NCI-H1048 (cell line): ENCODE results near the gene CFAP73.

ENCODE experiments used
- DNase-seq: peaks from one replicate; lab custom pipeline; 2025; lab: John Stamatoyannopoulos, UW

CFAP73 gene

GRCh38 chr12:113142173-113142885 lies 7.2 kb upstream of the CFAP73 start:
- DNase-seq, result no peak

- no peak for DNase-seq
Measured at GRCh38 chr12:113142886-113143332, 6.6 kb upstream of the CFAP73 start.

GRCh38 chr12:113143959-113144358 lies 5.6 kb upstream of the CFAP73 start:
- no peak for DNase-seq

- no peak for DNase-seq
Measured at GRCh38 chr12:113144806-113145205, 4.7 kb upstream of the CFAP73 start.

GRCh38 chr12:113145720-113146551 lies 3.6 kb upstream of the CFAP73 start:
- DNase-seq, result no peak

GRCh38 chr12:113146999-113147398 lies 2.5 kb upstream of the CFAP73 start:
- no peak for DNase-seq

GRCh38 chr12:113151655-113152054 lies 2.1 kb downstream of the CFAP73 start:
- DNase-seq, result no peak

GRCh38 chr12:113152196-113152834 lies 2.8 kb downstream of the CFAP73 start:
- DNase-seq, result no peak

- peak; percentile 65 for DNase-seq
Measured at GRCh38 chr12:113152835-113153814, 3.6 kb downstream of the CFAP73 start.

- no peak for DNase-seq
Measured at GRCh38 chr12:113154351-113154973, 4.9 kb downstream of the CFAP73 start.

- DNase-seq, result no peak
Measured at GRCh38 chr12:113155060-113155459, 5.5 kb downstream of the CFAP73 start.

- DNase-seq, result no peak
Measured at GRCh38 chr12:113155646-113156045, 6.1 kb downstream of the CFAP73 start.

GRCh38 chr12:113157218-113157859 lies 7.8 kb downstream of the CFAP73 start:
- DNase-seq, result no peak

- no peak for DNase-seq
Measured at GRCh38 chr12:113158439-113159203, 9.1 kb downstream of the CFAP73 start.

- no peak for DNase-seq
Measured at GRCh38 chr12:113159937-113160336, 10.4 kb downstream of the CFAP73 start.

GRCh38 chr12:113161415-113162016 lies 12.0 kb downstream of the CFAP73 start:
- DNase-seq, result peak; percentile 95

GRCh38 chr12:113162102-113163029 lies 12.8 kb downstream of the CFAP73 start:
- no peak for DNase-seq

GRCh38 chr12:113163030-113163360 lies 13.5 kb downstream of the CFAP73 start:
- DNase-seq, result no peak
